A549 (cell line): Measurements from ENCODE around the gene TNIK. TPM values are rescaled to one million over a fixed set of nuclear protein-coding genes. Genes with fewer than 3 reads are reported as not detected.

Source experiments
- ATAC-seq, 2 experiments: fragments of 200-7000 bp in 1 of 2; fragments of >200 bp in 1 of 2; cut with Nextera tagmentation in 1 of 2; cut with Tn5 transposase in 1 of 2; 3 replicates each; pipeline versions ENCODE4 v1.8.0 to v1.9.1; 2018 to 2020; ENCODE audit warnings: mild to moderate bottlenecking in 1 of 2, moderate library complexity in 1 of 2
- CTCF ChIA-PET: fragments of 300-600 bp; sonication (Branson Sonifier 250); formaldehyde crosslinking; extraction: SDS; loops from one replicate; lab custom pipeline; 2021; ENCODE audit warnings: antibody characterized with exemption, inconsistent platforms; lab: Yijun Ruan, JAX
- POLR2A ChIA-PET: fragments of 350-600 bp; formaldehyde crosslinking; extraction: SDS; loops from one replicate; lab custom pipeline; 2021; ENCODE audit warnings: antibody characterized with exemption, inconsistent platforms; lab: Yijun Ruan, JAX
- DNase-seq, 2 experiments: peaks; one replicate each; pipeline versions ENCODE4 v3.0.0 to v3.0.0-alpha.2; 2011 to 2016; ENCODE audit warnings: low read depth in 1 of 2, low spot score in 1 of 2
- FAIRE-seq: peaks from 2 replicates; lab custom pipeline; 2011; peaks lifted over from hg19 to GRCh38; lab: Jason Lieb, UNC
- H3K27ac ChIP-seq, 2 experiments: fragments of >200 bp; sonication (Bioruptor Twin); formaldehyde crosslinking; 3 replicates each; pipeline ENCODE4 v1.5.1; 2016 to 2017
- H3K4me1 ChIP-seq: fragments of >200 bp; sonication (Bioruptor Twin); formaldehyde crosslinking; 3 replicates; pipeline ENCODE4 v1.6.1; 2016
- H3K4me2 ChIP-seq: fragments of >200 bp; sonication (Bioruptor Twin); formaldehyde crosslinking; 3 replicates; pipeline ENCODE4 v1.6.1; 2016
- H3K4me3 ChIP-seq: fragments of >200 bp; sonication (Bioruptor Twin); formaldehyde crosslinking; 3 replicates; pipeline ENCODE4 v1.5.1; 2016
- H3K9me3 ChIP-seq: fragments of >200 bp; sonication (Bioruptor Twin); formaldehyde crosslinking; 3 replicates; pipeline ENCODE4 v1.6.1; 2016
- BHLHE40 ChIP-seq: IDR thresholded peaks from 2 replicates; pipeline ENCODE4 v1.6.1; 2012; ENCODE audit warnings: low read depth, low read length, inconsistent platforms
- CBX2 ChIP-seq: fragments of 200-600 bp; sonication (generic); IDR thresholded peaks from 2 replicates; pipeline ENCODE4 v1.6.1; 2016; ENCODE audit warnings: low read depth, mild to moderate bottlenecking, borderline replicate concordance
- CHD4 ChIP-seq: fragments of 200-600 bp; sonication (generic); IDR thresholded peaks from 2 replicates; pipeline ENCODE4 v1.6.1; 2016; ENCODE audit warnings: antibody characterized with exemption, mild to moderate bottlenecking, borderline replicate concordance
- EHF ChIP-seq: fragments of 250-450 bp; sonication (Bioruptor Pico); IDR thresholded peaks from 2 replicates; pipeline ENCODE4 v1.5.0; 2020; ENCODE audit warnings: mild to moderate bottlenecking
- ELK1 ChIP-seq: fragments of 150-350 bp; IDR thresholded peaks from 2 replicates; pipeline ENCODE4 v1.6.1; 2014; ENCODE audit warnings: low read depth, mild to moderate bottlenecking, low read length
- ESRRA ChIP-seq: fragments of 150-350 bp; IDR thresholded peaks from 2 replicates; pipeline ENCODE4 v1.6.1; 2014; ENCODE audit warnings: mild to moderate bottlenecking, low read length, borderline replicate concordance
- FOSB ChIP-seq: fragments of 250-450 bp; sonication (Bioruptor Pico); IDR thresholded peaks from 2 replicates; pipeline ENCODE4 v1.5.0; 2020; ENCODE audit warnings: mild to moderate bottlenecking, moderate library complexity
- GATA3 ChIP-seq: IDR thresholded peaks from 2 replicates; pipeline ENCODE4 v1.6.1; 2012; ENCODE audit warnings: borderline replicate concordance
- HDAC2 ChIP-seq: fragments of 200-600 bp; sonication (generic); IDR thresholded peaks from 2 replicates; pipeline ENCODE4 v1.6.1; 2016
- HEYL ChIP-seq: fragments of 250-450 bp; sonication (Bioruptor Pico); IDR thresholded peaks from 2 replicates; pipeline ENCODE4 v1.8.0; 2021; ENCODE audit warnings: mild to moderate bottlenecking, moderate library complexity
- HOXB13 ChIP-seq: fragments of 250-450 bp; sonication (Bioruptor Pico); IDR thresholded peaks from 2 replicates; pipeline ENCODE4 v1.5.0; 2020; ENCODE audit warnings: low read depth, mild to moderate bottlenecking, moderate library complexity
- JUN ChIP-seq, 2 experiments: fragments of >200 bp; sonication (Bioruptor Twin); formaldehyde crosslinking; IDR thresholded peaks; 2 replicates in 1 of 2; 3 replicates in 1 of 2; pipeline ENCODE4 v1.6.1; 2016 to 2017
- KDM5A ChIP-seq: fragments of 200-600 bp; sonication (generic); IDR thresholded peaks from 2 replicates; pipeline ENCODE4 v1.6.1; 2016; ENCODE audit warnings: antibody characterized with exemption, mild to moderate bottlenecking
- MYC ChIP-seq: IDR thresholded peaks from 2 replicates; pipeline ENCODE4 v1.6.1; 2012; ENCODE audit warnings: mild to moderate bottlenecking, inconsistent platforms, low read length, improper control_type of control experiment, borderline replicate concordance
- NFE2L2 ChIP-seq: fragments of 150-350 bp; conservative IDR thresholded peaks from 2 replicates; pipeline ENCODE4 v1.6.1; 2014; ENCODE audit warnings: low read length
- NR3C1 ChIP-seq: fragments of >200 bp; sonication (Bioruptor Twin); formaldehyde crosslinking; IDR thresholded peaks from 3 replicates; pipeline ENCODE4 v1.6.1; 2017
- PHF8 ChIP-seq: fragments of 200-600 bp; sonication (generic); IDR thresholded peaks from 2 replicates; pipeline ENCODE4 v1.6.1; 2016; ENCODE audit warnings: low read depth, mild to moderate bottlenecking, antibody characterized with exemption, moderate library complexity, borderline replicate concordance
- RARB ChIP-seq: fragments of 250-450 bp; sonication (Bioruptor Pico); IDR thresholded peaks from 2 replicates; pipeline ENCODE4 v1.8.0; 2021; ENCODE audit warnings: mild to moderate bottlenecking, moderate library complexity
- RNF2 ChIP-seq: fragments of 200-600 bp; sonication (generic); IDR thresholded peaks from 2 replicates; pipeline ENCODE4 v1.6.1; 2016; ENCODE audit warnings: low read depth, mild to moderate bottlenecking, antibody characterized with exemption, moderate library complexity, borderline replicate concordance
- SMC3 ChIP-seq: fragments of >200 bp; sonication (Bioruptor Twin); formaldehyde crosslinking; IDR thresholded peaks from 3 replicates; pipeline ENCODE4 v1.6.1; 2018; ENCODE audit warnings: inconsistent platforms
- SREBF2 ChIP-seq: fragments of 450-650 bp; IDR thresholded peaks from 2 replicates; pipeline ENCODE4 v1.6.1; 2014; ENCODE audit warnings: mild to moderate bottlenecking, moderate library complexity
- TP53 ChIP-seq: fragments of 250-450 bp; sonication (Bioruptor Pico); IDR thresholded peaks from 2 replicates; pipeline ENCODE4 v1.5.0; 2021; ENCODE audit warnings: mild to moderate bottlenecking, moderate library complexity
- USF2 ChIP-seq: fragments of 450-650 bp; IDR thresholded peaks from 2 replicates; pipeline ENCODE4 v1.6.1; 2014; ENCODE audit warnings: antibody characterized with exemption
- ZC3H11A ChIP-seq: fragments of 450-650 bp; IDR thresholded peaks from 2 replicates; pipeline ENCODE4 v1.6.1; 2014; ENCODE audit warnings: antibody characterized with exemption, mild to moderate bottlenecking
- ZNF302 ChIP-seq: fragments of 250-450 bp; sonication (Bioruptor Pico); IDR thresholded peaks from 2 replicates; pipeline ENCODE4 v1.9.0; 2021; ENCODE audit warnings: inconsistent platforms, mild to moderate bottlenecking, moderate library complexity
- ZSCAN20 ChIP-seq: fragments of 250-450 bp; sonication (Bioruptor Pico); IDR thresholded peaks from 2 replicates; pipeline ENCODE4 v1.8.0; 2022; ENCODE audit warnings: mild to moderate bottlenecking, moderate library complexity
- WGBS: methylation state at CpG from one replicate; pipeline ENCODE4 v1.1.6; 2017; ENCODE audit errors: missing lambda C conversion rate; 5-methylcytosine and 5-hydroxymethylcytosine counted together
- polyA plus RNA-seq, 4 experiments: library from polyadenylated mRNA; depleted of rRNA in 3 of 4; stranded (reverse); fragments of >200 nt; fragmentation: RNase III in 1 of 4; extraction: RNeasy Plus Mini Kit Qiagen cat#74134 plus additional on column Dnase treatment in 1 of 4; gene quantifications; 2 replicates in 3 of 4; 3 replicates in 1 of 4; pipeline ENCODE4 v1.2.3, GENCODE V29; 2011 to 2017

TNIK gene
- polyA plus RNA-seq, 2 of the 4 experiments (the other 2 are of a cell fraction), result 1.6 to 1.8 TPM

GRCh38 chr3:171358881-171359198, 101.4 kb downstream of the TNIK start:
- TF ChIP-seq ZSCAN20 (CRISPR knock-in tag) (no peak), RARB (CRISPR knock-in tag) (no peak), SREBF2 (no peak), NR3C1 (no peak), SMC3 (no peak), NFE2L2 (no peak), TP53 (CRISPR knock-in tag) (no peak), CHD4 (no peak), ZC3H11A (no peak), FOSB (CRISPR knock-in tag) (no peak), HDAC2 (no peak), HOXB13 (CRISPR knock-in tag) (no peak), ESRRA (no peak), ELK1 (no peak), RNF2 (no peak), ZNF302 (CRISPR knock-in tag) (no peak), MYC (no peak), PHF8 (no peak), GATA3 (no peak), HEYL (CRISPR knock-in tag) (no peak)
- TF ChIP-seq, all 56 proteins: peak for 0
- ATAC-seq, result no peak

GRCh38 chr3:171358181-171358880, 101.9 kb downstream of the TNIK start:
- WGBS, result 55% methylated on average over 10 of the region's 10 CpGs
- CTCF ChIA-PET, result no interaction called here
- Histone ChIP-seq H3K4me3 (no peak overlapping the region), H3K9me3 (no peaks in the 10 kb centered on the region), H3K4me2 (no peak overlapping the region), H3K27ac (no peak overlapping the region), H3K4me1 (no peaks in the 10 kb centered on the region; the same call in 2 of the 3 replicates)
- TF ChIP-seq CBX2 (no peak), KDM5A (no peak), EHF (CRISPR knock-in tag) (no peak), ZC3H11A (no peak), BHLHE40 (no peak)
- ATAC-seq (no peak), FAIRE-seq (no peak), DNase-seq (no peak)
- POLR2A ChIA-PET, result no interaction called here

More at GRCh38 chr3:171358881-171359198, 101.4 kb downstream of the TNIK start:
- Histone ChIP-seq H3K4me3 (no peak overlapping the region), H3K27ac (no peak overlapping the region), H3K9me3 (no peaks in the 10 kb centered on the region), H3K4me2 (0 out of 3 replicates have a peak overlapping the region, but pooled peaks have one; percentile 21), H3K4me1 (no peaks in the 10 kb centered on the region)
- 92% methylated on average over 2 of the region's 2 CpGs for WGBS
- POLR2A ChIA-PET, result no interaction called here
- CTCF ChIA-PET, result no interaction called here
- FAIRE-seq (no peak), DNase-seq (no peak)

GRCh38 chr3:171357721-171358120, 102.5 kb downstream of the TNIK start:
- no peak for FAIRE-seq

More at GRCh38 chr3:171357721-171358120, 102.5 kb downstream of the TNIK start:
- ChIA-PET CTCF (no interaction called here), POLR2A (no interaction called here)
- Histone ChIP-seq H3K4me2 (no peak overlapping the region), H3K4me3 (no peak overlapping the region), H3K9me3 (no peaks in the 10 kb centered on the region), H3K27ac (no peak overlapping the region), H3K4me1 (no peaks in the 10 kb centered on the region; the same call in 2 of the 3 replicates)
- ATAC-seq (no peak), DNase-seq (no peak)
- 88% methylated on average over 8 of the region's 8 CpGs for WGBS
- TF ChIP-seq JUN (IDR thresholded peaks at IDR 0.05), result no peak
- no peak for TF ChIP-seq ZC3H11A
- TF ChIP-seq ZSCAN20 (CRISPR knock-in tag), result no peak
- TF ChIP-seq MYC, result no peak
- TF ChIP-seq USF2, result no peak
